GM19351 (cell line): ENCODE data around the gene C4orf50.
"Not testable (repeated sequence)": the region's sequence is repeated elsewhere in the genome, so short reads cannot be mapped to it uniquely, and the experiment has no call there.

Experiments used
- ATAC-seq: cut with Tn5 transposase; IDR thresholded peaks from one replicate; pipeline ENCODE4 v1.9.1; 2021; ENCODE audit warnings: mild to moderate bottlenecking, moderate library complexity; ENCODE audit not compliant: unreplicated experiment

Gene C4orf50

DNA sequence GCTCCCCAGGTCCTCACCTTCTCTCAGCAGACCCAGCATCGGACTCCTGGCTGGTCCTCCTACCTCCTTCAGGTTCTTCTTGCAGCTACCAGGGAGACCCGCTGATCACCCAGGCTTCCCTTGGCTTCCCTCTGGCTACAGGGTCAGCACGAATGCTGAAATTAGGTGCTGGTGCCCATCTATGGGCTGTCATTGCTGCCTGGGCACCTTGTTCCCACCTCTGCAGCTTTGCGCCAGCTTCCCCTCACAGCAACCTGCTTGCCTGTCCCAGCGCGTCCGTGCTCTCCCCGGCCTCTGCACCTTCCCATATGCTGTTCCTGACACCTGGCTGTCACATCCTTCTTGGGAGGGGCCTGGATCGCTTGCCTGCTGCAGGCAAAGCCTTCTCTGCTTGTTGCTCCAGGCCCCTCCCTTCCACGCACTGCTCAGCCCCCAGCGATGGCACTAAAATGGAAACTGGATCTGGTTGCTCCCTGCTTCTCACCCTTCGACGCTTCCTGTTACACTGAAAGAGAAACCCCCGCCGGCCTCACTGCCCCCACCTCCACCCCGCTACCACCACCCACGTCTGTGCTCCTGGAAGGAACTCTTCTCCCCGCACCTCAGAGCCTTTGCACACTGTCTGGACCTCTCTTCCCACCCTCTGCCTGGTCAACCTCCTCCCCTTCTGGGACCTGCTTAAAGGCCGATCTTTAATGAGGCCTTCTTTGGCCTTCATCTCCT lies 22.2 kb downstream of the C4orf50 start:
- no peak for ATAC-seq

GRCh38 chr4:5993876-5994811 lies 24.1 kb downstream of the C4orf50 start:
- ATAC-seq: no peak

- not testable (repeated sequence) for ATAC-seq
Observed at GRCh38 chr4:5993346-5993745, 24.9 kb downstream of the C4orf50 start.

DNA sequence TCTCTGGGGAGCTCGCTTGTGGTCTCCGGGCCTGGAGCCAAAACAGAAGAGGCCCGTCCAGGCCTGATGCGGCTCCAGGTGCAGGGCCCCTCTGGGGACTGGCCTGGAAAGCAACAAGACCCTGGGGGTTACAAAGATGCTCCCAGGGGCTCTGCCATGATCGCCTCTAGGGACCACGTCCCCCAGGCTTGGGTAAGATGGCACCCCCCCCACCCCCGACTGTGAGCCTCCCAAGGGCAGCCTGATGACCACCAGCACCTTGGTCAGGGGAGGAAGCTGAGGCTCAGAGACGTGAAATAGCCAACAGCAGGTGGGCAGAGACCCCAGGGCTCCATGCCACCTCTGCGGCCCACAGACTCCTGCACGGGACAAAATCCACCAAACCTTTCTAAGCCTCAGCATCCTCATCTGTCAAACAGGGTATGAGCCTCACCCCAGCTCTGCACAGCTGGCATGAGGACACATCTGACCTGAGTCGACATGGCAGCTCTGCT lies 25.4 kb downstream of the C4orf50 start:
- ATAC-seq: no peak

DNA sequence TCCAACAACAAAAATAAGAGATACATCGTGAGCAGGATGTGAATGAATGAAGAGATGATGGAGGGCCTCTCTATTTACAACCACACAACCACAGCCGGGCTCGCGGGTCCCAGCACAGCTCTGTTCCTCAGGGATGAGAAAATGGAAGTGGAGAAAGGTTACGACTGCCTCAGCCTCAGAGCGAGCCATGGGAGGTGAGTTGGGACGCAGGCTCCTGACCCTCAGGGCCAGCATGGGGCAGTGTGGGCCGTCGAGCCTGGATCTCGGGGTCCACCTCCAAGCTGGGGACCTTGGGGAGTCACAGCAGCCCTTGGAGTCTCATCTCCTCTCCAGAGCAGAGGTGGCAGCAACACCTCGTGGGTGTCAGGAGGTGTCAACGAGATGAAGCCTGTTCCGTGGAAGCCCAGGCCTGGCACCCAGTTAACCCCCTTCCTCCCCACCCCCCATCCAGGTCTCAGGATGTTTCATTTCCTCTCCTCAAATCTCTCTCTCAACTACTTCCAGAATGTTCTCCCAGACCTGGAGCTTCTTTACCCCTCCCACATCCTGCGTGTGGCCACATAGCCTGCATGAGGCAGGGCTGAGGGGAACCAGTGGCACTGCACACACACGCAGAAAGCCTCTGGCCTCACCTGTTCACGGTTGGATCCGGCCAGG lies 25.9 kb downstream of the C4orf50 start:
- ATAC-seq: no peak

DNA sequence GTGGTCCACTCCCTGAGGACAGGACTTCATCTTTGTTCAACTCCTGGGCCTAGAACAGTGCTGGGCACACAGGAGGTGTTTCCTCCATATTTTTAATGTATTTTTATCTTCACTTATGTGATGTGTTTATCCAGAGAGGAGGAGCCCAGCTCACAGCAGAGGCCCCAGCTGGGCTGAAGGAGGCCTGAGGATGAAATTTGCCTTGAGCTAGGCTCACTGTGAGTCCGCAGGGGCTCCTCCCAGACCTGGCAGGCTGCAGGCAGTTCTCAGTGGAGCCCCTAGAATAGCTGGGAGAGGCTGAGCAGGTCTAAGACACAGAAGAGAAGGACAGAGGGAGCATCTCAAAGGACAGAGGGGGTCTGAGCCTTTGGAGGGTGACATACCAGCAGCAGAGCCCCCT lies 26.8 kb downstream of the C4orf50 start:
- no peak for ATAC-seq

- ATAC-seq: no peak
Observed at GRCh38 chr4:5990446-5991160, 27.6 kb downstream of the C4orf50 start.

DNA sequence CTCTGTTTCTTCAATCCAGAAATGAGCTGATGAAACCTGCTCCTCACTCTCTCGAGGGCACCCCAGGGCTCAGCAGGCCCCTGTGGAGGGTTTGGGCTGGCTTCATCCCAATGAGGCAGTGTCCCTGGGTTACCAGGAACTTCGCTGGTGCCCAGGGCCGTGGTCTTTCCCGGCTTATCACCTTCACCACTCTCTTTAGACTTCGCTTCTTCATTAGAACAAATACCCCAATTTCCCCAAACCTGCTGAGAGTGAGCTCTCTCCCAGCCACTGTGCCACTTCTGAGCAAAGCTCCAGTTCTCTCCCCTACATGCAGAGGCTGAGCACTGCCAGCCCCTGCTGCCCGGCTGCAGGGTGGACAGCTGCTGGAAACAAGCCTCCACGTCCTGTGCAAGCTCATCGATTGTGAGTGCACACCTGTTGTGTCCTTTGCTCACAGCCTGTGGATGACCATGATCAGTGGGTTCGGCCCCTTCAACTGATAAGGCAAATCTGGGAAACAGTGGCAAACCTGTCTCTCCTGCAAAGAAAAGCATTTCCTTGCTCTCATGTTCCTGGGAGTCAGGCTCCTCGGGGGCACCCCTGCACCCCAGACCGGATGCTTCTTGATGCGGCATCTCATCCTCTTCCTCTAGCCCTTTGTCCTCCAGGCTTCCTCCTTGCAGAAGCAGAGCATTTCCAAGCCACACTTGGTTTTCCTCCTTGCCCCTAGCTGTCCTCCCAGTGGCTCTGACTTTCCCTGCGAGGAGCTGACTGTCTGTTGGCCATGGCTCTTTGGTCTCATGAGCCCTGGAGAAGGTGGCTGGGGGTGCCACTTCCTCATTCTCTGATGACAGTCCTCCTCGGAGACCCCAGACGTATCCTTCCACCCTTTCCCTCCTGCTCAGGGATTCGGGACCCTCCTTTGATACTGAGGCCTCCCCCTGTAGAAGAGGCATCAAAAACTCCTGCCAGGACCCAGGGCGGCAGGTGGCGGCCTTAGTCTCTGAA lies 28.7 kb downstream of the C4orf50 start:
- no peak for ATAC-seq

DNA sequence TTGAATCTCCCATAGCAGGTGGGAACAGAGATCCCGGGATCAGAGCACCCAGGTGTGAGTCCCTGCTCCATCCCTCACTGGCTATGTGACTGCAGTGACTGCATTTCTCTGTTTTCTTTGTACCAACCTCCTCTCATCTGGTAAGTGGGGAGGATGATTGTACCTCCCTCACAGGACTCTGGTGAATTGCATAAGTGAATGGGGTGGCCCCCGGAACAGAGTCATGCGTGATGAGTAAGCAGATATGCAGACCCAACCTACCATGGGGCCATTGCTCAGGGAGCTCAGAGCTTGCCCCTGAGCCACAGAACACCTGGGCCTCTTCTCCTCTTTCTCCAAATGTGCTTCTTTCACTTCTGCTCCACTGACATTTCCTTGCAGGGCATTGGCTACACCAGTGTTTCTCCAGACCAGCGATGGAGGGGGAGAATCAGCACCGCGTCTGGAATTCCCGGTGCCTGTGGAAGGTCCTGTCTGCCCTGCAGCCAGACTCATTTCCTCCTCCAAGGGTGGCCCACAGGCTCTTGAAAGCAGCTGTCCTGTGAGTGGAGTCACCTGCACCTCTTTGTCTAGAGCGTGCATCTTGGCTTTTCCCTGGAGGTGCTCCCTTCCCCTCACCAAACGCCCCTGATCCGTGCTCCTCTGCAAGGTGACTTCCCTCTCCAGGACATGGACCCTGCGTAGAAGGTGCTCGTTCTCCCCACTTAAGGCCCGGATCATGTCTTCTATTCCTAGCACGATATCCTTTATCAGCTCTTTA lies 30.0 kb downstream of the C4orf50 start:
- no peak for ATAC-seq

DNA sequence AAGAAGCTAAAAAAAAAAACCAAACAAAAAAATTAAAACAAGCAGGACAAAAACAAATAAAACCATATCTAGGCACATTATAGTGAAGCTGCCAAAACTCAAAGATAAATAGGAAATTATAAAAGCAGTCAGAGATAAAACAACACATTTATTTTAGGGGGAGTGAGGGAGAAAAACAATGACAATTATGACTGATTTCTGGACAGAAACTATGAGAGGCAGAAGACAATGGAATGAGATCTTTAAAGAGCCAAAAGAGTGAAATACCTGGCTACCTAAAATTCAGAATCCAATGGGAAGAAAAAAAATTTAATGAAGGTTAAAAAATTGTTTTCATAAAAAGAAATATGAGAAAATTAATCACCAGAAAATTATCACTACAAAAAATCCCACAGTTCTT lies 33.4 kb downstream of the C4orf50 start:
- ATAC-seq: no peak

GRCh38 chr4:5982156-5982973 lies 35.9 kb downstream of the C4orf50 start:
- ATAC-seq: no peak

- ATAC-seq: no peak
Observed at GRCh38 chr4:5980436-5981155, 37.6 kb downstream of the C4orf50 start.

DNA sequence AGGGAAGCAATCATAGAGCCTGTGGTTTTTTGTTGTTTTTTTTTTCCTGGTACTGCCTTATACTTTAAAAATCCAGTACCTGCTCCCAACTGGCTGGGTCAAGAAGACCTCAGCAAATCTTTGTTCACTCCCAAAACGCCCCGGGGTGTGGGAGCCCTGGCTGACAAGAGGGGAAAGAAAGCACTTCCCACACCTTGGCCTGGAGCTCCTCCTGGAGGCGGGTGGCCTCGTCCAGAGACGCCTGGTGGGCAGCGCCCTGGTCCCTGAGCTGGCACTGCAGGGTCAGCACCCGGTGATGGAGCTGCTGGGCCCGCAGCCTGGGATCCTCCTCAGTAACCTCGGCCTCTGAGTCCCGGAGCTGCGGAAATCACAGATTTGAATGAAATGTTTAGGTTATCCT lies 38.2 kb downstream of the C4orf50 start:
- ATAC-seq: no peak

DNA sequence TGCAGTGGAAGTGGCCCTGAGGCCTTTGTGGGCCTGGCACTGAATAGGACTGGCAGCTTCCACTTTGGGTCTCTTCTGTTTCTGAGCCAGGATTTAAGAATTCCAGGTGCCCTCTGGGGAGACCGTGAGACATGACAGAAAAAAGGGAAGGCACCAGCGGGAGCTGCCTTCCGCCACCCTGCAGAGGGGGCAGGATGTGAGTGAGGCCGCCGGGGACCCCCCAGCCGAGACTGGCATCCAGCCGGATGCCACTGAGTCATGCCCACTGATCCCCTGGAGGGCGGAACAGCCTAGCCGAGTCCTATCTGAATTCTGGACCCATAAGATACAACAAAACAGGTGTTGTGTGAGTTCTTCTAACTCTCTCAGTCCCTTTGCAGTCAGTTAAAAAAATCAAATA lies 41.3 kb downstream of the C4orf50 start:
- no peak for ATAC-seq

GRCh38 chr4:5976431-5976830 lies 41.8 kb downstream of the C4orf50 start:
- no peak for ATAC-seq

- no peak for ATAC-seq
Observed at GRCh38 chr4:5974321-5974720, 43.9 kb downstream of the C4orf50 start.

- ATAC-seq: no peak
Observed at GRCh38 chr4:5973486-5974220, 44.6 kb downstream of the C4orf50 start.
